ENCODE measurements around the gene TMEM176B. TPM values are rescaled to one million over a fixed set of nuclear protein-coding genes. Genes with fewer than 3 reads are reported as not detected.
A peak's percentile ranks its signal among the peaks of the same experiment; 100 is the strongest.

Gene TMEM176B
- polyA plus RNA-seq, 3 donors: 30.6 to 1,279 (median 415) TPM

- DNase-seq: no peak
- Histone ChIP-seq H3K4me3 (replicated peaks in 1 of 3; ENCODE audit: low read depth in 2 of 3, low read length in 3 of 3) (no peak overlapping the region), H3K9ac (ENCODE audit: insufficient read depth, low read length, poor library complexity, severe bottlenecking) (no peak overlapping the region), H3K9me3 (replicated peaks in 1 of 2; ENCODE audit: control insufficient read depth in 1 of 2, insufficient read depth in 1 of 2, low read length in 2 of 2) (peaks cover 7 to 12% of the 10 kb centered on the region in 2 donors), H3K4me1 (ENCODE audit: control insufficient read depth in 1 of 2, insufficient read depth in 2 of 2, low read length in 2 of 2) (peaks cover 13 to 37% of the 10 kb centered on the region in 2 donors), H2AFZ (ENCODE audit: insufficient read depth, low read depth, low read length, poor library complexity, severe bottlenecking) (no peak overlapping the region), H4K20me1 (ENCODE audit: insufficient read depth, low read length) (peaks cover 11% of the 10 kb centered on the region), H3K27ac (ENCODE audit: low read depth in 1 of 2, low read length in 2 of 2) (no peak overlapping the region), H3K36me3 (replicated peaks in 1 of 2; ENCODE audit: control insufficient read depth in 1 of 2, insufficient read depth in 2 of 2, low read length in 2 of 2) (peaks cover 0 to 41% of the 10 kb centered on the region in 2 donors), H3K27me3 (ENCODE audit: control insufficient read depth in 2 of 2, insufficient read depth in 2 of 2, low read length in 2 of 2) (peaks cover 2 to 21% of the 10 kb centered on the region in 2 donors), H3K4me2 (replicated peaks; ENCODE audit: extremely low read depth, low read length, poor library complexity, severe bottlenecking) (no peak overlapping the region), H3K79me2 (ENCODE audit: insufficient read depth, low read length) (peaks cover 25% of the 10 kb centered on the region)
- Mint-ChIP-seq H3K9me3 (peaks cover 8 to 21% (median 16%) of the 10 kb centered on the region in 7 donors), H3K36me3 (peaks cover 39 to 46% of the 10 kb centered on the region in 2 donors), H3K27me3 (ENCODE audit: low read depth in 3 of 3) (peaks cover 0 to 26% (median 25%) of the 10 kb centered on the region in 3 donors), H3K4me1 (peaks cover 24% of the 10 kb centered on the region), H3K4me3 (no peak overlapping the region), H3K27ac (no peak overlapping the region)
- TF ChIP-seq CTCF (IDR thresholded peaks at IDR 0.05): no peak
- 100% methylated on average over 2 of the region's 5 CpGs for WGBS (ENCODE audit: insufficient coverage)
- intact Hi-C loops (cut with micrococcal nuclease): loop anchor here in 1 of 2 donors (5.0 kb wide), 1 partner anchor 33 kb away; no protein-coding TSS in a partner anchor
Measured at GRCh38 chr7:150804802-150805201, 4.6 kb upstream of the TMEM176B start.

- H3K27ac Mint-ChIP-seq: peak overlapping the region in 1 of 7 donors; percentile 70
- intact Hi-C loops (cut with micrococcal nuclease): no loop called here
- H2AFZ ChIP-seq (ENCODE audit: insufficient read depth, low read depth, low read length, poor library complexity, severe bottlenecking): no peak overlapping the region
- peaks cover 11% of the 10 kb centered on the region for H4K20me1 ChIP-seq (ENCODE audit: insufficient read depth, low read length)
- peaks cover 50 to 57% of the 10 kb centered on the region in 2 donors for H3K36me3 Mint-ChIP-seq
- peaks cover 7 to 12% of the 10 kb centered on the region in 2 donors for H3K9me3 ChIP-seq (replicated peaks in 1 of 2; ENCODE audit: control insufficient read depth in 1 of 2, insufficient read depth in 1 of 2, low read length in 2 of 2)
- H3K79me2 ChIP-seq (ENCODE audit: insufficient read depth, low read length): peaks cover 35% of the 10 kb centered on the region
- peaks cover 2 to 35% of the 10 kb centered on the region in 2 donors for H3K27me3 ChIP-seq (ENCODE audit: control insufficient read depth in 2 of 2, insufficient read depth in 2 of 2, low read length in 2 of 2)
- TF ChIP-seq CTCF (IDR thresholded peaks at IDR 0.05): no peak
- H3K27ac ChIP-seq (ENCODE audit: low read depth in 1 of 2, low read length in 2 of 2): no peak overlapping the region
- peaks cover 11 to 23% (median 19%) of the 10 kb centered on the region in 7 donors for H3K9me3 Mint-ChIP-seq
- DNase-seq: no peak
- WGBS (ENCODE audit: insufficient coverage): 87% methylated on average over 9 of the region's 10 CpGs
- peaks cover 0 to 40% (median 32%) of the 10 kb centered on the region in 3 donors for H3K27me3 Mint-ChIP-seq (ENCODE audit: low read depth in 3 of 3)
- peaks cover 23 to 52% of the 10 kb centered on the region in 2 donors for H3K4me1 ChIP-seq (ENCODE audit: control insufficient read depth in 1 of 2, insufficient read depth in 2 of 2, low read length in 2 of 2)
- peak overlapping the region in 1 of 3 experiments; percentile 91 for H3K4me3 ChIP-seq (replicated peaks in 1 of 3; ENCODE audit: low read depth in 2 of 3, low read length in 3 of 3)
- peaks cover 0 to 41% of the 10 kb centered on the region in 2 donors for H3K36me3 ChIP-seq (replicated peaks in 1 of 2; ENCODE audit: control insufficient read depth in 1 of 2, insufficient read depth in 2 of 2, low read length in 2 of 2)
- peaks cover 38% of the 10 kb centered on the region for H3K4me1 Mint-ChIP-seq
- peak overlapping the region in 1 of 2 donors; percentile 26 for H3K4me3 Mint-ChIP-seq
- H3K4me2 ChIP-seq (replicated peaks; ENCODE audit: extremely low read depth, low read length, poor library complexity, severe bottlenecking): peak overlapping the region; percentile 84
- no peak overlapping the region for H3K9ac ChIP-seq (ENCODE audit: insufficient read depth, low read length, poor library complexity, severe bottlenecking)
Measured at GRCh38 chr7:150803161-150803860, 3.1 kb upstream of the TMEM176B start.

Data from CD14-positive monocyte (primary cell).